Activated naive CD8-positive, alpha-beta T cell treated with anti-CD3 and anti-CD28 coated beads, Interleukin-2, amount 50 U/mL, for 16 hours (primary cell): ENCODE measurements around the gene MACROH2A2.
"Not testable (repeated sequence)": the region's sequence is repeated elsewhere in the genome, so short reads cannot be mapped to it uniquely, and the experiment has no call there.

Experiments used
- DNase-seq: peaks from one replicate; pipeline ENCODE4 v3.0.0-alpha.2; 2020; ENCODE audit warnings: low read depth, low spot score

MACROH2A2 gene

DNA sequence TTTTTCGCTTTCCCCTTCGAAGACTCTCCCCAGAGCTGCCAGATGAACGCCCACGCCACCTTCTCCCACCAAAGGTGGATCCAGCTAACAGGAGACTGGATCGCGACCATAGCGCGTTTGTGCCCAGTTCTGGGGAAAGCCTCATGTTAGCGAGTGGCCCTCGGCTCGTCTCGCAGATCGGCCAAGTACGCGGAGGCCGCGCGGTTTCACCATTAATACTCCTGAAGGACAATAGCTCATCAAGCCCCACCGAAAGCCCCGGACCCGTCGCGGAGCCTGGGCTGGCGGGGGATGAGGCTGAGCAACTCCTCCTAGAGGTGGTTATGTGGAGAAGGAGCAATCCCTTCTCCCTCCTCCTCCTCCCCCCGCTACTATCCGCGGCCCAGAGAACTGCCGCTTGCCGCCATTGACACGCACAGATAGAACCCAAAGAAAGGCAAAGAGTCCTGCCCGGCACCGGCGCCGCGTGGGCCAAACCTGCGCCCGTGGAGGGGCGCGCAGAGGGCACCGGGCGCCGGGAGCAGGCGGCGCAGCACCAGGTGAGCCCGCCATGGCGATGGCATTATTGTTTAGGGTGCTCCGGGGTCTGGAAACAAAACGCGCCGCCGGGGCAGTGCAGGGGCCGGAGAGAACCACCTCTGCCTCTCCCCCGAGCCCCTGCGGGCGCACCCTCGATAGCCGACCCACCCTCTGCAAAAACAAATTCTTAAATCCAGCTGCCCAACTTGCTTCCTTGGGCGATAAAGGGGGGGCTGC lies at the start of gene MACROH2A2:
TSS of gene MACROH2A2 (plus strand) at position 385 of the 756 bp plus-strand sequence. CDS start 22,813 bp downstream, outside the sequence.
- DNase-seq: no peak

DNA sequence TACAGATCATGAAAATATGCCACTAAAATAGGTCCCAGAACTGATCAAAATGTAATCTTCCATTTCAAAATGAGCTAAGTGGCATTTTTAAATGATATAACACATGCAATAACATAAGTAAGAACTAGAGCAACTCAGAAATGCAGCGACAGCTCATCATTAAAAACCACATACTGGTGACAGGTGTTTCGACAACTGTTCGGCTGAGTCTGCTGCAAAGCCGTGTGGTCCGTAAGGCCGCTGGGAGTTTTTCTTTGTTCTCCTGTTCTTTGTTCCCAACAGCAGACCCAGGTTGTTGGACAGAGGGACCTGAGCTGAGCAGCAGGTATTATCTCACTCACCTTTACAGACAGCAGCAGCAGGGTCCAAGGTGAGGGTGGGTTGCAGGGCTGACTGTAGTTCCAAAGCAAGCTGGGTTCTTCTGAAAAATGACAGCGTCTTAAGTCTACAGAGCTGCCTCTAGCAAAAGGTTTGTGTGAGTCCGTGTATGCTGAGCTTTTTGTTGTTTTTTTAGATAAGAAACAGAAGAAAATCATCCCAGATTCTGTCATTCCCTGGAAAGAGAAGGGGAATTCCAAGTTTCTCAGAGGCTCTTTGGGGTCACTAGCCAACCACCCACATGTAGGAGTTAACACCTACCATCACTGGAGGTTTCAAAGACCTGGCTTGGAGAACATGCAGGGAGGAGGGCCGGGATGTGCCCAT lies 45.4 kb upstream of the MACROH2A2 start:
- DNase-seq: no peak

DNA sequence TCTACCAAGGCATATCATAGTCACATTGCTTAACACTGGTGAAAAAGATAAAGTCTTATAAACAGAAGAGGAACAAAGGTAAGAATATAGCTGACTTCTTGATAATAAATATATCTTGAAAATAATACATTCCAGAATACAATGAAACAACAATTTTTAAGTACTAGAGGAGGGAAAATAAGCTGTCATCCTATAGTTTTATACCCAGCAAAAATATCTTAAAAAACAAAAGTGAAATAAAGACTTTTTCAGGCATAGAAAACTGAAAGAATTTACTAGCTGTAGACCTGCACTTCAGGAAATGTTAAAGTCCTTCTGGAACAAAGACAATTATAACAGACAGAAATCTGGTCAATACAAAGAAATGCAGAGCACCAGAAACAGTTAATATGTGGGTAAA lies 21.4 kb upstream of the MACROH2A2 start:
- no peak for DNase-seq

DNA sequence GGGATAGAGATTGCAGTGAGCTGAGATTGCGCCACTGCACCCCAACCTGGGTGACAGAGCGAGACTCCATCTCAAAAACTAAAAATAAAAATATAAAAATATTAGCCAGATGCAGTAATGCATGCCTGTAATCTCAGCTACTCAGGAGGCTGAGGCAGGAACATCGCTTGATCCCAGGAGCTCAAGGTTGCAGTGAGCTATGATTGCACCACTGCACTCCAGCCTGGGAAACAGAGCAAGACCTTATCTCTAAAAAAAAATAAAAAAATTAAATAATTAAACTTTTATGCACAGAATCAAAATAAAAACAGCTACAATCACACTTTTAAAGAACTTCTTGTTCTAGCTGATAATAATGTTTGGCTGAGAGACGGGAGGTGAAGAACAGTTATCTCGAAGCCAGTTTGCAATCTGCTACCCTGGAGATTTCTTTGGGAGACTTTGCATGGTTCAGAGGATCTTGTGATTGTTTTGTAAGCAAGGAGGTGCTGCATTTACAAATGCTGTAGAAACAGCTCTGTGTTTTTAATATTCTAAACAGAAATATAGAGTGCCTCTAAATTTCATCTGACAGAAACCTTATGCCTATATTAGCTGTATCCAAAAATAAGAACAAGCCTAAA lies 19.9 kb upstream of the MACROH2A2 start:
- no peak for DNase-seq

DNA sequence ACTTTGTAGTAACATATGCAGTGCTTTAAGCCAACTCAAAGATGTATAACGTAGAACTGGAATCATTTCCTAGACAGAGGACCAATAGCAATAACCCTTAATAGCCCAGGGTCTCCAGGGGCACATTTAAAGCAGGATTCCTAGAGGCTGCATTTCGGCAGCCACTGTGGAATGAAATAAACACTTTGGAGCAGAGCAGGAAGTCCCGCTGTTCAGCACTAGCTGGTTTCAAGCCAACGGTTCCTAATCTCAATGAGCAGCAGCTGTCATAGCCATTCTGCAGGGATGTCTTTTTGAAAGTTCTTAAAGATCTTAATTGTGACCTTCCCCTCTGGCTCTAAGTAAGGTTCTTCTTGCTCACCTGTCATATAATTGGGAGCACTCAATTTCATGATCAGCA lies 18.4 kb upstream of the MACROH2A2 start:
- no peak for DNase-seq

DNA sequence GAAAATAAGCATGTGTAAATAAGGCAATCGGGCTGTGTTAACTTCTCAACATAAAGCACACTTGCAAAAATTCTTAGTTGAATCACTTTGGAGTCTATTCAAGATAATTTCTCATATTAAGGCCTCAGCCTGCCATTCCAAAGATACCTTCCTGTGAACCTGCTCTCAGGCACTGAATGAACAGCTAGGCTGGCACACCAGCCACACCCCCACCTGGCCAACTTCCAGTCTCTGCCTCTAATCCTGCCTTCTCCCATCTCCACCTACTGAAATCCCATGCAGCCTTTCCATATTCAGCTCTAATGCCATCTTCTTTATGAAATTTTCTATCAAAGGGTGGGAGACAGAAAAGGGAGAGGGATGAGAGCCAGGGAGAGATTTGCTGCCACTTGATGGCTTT lies 17.1 kb upstream of the MACROH2A2 start:
- DNase-seq: no peak

DNA sequence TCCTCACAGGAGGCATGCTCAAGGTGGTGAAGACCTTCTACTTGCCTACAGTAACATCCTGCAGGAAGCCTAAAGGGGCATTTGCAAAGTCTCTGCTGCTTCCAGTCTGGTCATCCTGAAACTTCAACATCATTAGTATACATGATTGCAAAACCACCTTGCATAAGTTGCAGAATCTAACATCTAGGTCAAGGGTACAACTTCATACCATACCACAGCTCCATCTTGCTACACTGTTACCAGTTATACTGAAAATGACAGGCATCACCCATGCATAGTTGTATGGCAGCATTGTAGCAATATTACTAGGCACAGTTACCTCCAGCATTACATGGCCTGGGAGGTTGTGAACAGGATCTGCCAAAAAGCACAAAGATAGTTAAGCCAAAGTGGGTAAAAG lies 13.7 kb upstream of the MACROH2A2 start:
- no peak for DNase-seq

DNA sequence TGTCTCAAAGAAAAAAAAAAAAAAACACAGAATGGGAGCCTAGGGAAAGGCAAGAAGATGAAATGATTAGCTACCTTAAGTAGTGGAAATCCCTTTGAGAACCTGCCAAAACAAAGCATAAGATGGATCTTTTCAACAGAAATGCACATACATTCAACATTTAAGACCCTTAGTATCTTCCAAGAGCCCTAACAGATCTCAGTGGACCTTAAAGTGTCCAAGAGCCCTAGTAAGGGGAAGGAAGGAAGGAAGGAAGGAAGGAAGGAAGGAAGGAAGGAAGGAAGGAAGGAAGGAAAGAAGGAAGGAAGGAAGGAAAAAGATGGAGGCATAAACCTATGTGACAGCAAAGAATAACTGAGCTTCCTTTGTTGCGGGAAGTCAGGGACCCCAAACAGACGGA lies 11.6 kb upstream of the MACROH2A2 start:
- no peak for DNase-seq

DNA sequence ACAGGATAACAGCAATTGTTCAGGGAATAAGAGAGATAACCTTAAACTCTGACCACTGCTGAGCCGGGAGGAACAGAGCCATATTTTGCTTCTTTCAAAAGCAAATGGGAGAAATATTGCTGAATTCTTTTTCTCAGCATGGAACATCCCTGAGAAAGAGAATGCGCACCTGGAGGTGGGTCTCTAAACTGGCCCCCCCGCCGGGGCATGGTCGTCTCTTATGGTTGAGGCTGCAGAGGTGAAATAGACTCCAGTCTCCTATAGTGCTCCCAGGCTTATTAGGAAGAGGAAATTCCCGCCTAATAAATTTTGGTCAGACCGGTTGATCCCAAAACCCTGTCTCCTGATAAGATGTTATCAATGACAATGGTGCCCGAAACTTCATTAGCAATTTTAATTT lies 10.9 kb upstream of the MACROH2A2 start:
- DNase-seq: not testable (repeated sequence)

DNA sequence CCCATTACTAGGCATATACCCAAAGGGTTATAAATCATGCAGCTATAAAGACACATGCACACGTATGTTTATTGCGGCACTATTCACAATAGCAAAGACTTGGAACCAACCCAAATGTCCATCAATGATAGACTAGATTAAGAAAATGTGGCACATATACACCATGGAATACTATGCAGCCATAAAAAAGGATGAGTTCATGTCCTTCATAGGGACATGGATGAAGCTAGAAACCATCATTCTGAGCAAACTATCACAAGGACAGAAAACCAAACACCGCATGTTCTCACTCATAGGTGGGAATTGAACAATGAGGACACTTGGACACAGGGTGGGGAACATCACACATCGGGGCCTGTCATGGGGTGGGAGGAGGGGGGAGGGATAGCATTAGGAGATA lies 5.6 kb upstream of the MACROH2A2 start:
- DNase-seq: not testable (repeated sequence)

DNA sequence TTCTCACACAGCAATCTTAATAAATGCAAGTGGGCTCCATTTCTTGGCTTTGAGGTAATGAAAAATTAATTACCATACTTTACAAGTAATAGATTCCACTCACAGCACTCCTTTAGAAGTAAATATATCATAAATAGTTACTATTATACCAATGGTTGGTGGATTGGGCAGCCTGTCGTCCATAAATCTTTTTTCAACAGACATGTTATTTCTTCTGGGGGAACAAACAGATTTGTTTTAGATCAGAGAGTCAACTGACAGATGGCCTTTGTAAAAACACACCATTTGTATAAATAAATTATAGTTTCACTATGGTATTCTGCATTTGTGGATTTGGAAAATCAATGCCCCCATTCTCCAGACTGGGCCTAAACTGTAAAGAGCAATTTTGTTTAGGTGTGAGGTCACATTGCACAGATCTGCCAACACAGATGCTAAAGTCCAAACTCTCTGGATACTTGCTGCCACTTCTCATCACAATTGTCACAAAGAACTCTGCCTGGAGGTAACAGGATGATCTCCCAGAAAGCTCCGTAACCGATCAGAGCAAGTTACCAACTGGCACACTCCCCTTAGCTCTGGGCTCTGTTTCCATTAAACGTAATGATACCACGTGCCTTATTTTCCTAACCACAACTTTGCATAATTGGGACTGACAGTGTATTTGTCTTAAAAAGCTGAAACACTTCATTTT lies 4.5 kb upstream of the MACROH2A2 start:
- DNase-seq: no peak

DNA sequence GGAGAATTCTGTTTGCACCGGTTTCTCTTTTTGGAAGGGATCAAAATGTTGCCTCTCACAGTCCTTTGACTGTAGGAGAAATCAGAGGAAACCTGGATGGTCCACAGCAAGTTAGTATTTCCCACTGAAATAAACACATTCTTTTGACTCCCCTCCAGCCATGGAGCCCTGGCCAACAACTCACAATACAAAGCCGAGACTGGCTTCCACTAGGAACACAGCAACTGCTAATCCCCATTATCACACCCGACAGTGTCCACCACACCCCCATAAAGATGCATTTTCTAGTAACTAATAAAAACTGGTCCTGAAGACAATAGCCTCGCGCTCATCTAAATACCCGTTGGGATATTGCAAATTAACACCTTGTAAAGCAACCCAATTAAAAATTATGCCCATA lies 798 bp upstream of the MACROH2A2 start:
- DNase-seq: no peak

DNA sequence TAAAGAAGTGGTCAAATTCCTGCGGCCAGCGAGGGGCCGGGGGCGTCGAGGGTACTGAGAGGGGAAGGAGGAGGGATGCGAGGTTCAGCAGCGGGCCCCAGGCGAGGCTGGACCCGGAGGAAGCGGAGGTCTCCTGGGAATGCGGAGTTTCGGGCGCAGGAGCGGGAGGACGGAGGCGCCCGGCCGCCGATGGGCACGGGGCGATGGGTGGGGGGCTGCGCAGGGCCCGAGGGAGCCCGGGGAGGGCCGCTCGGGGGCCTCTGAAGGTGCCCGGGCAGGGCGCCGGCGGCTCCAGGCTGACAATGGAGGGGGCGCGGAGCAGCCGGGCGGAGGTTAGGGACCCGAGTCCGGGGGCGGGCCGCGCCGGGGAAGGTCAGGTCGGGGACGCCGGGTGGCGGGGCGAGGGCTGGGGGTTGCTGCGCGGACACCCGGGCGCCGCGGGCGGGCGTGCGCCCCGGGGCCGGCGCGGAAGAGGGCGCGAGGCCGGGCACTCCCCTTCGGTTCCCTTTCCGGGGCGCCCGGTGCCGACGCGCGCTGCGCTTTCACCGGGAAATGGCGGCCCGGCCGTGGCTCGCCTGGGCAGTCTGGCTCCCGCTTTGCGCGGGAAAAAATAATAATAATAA lies 683 bp downstream of the MACROH2A2 start:
- DNase-seq: no peak

DNA sequence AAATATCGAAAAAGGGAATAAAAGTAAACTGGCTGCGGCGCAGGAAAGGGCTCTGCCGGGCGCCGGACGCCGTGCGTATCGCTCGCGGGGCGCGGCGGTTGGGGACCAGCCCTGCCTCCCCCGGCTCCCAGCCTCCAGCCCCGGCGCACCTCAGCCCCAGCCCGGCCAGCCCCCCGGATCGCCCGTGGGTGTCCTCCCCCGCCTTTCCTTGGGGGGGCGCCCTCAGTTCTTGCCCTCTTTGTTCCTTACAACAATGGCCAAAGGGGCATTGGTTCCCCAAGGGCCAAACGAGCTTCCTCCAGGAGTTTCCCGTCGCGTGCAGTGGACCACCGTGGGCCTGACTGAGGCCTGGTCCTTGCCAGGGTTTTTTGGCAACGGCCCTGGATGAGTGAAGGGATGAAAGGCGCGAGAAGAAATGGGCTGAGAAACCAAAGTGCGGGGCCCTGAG lies 1.2 kb downstream of the MACROH2A2 start:
- DNase-seq: no peak

DNA sequence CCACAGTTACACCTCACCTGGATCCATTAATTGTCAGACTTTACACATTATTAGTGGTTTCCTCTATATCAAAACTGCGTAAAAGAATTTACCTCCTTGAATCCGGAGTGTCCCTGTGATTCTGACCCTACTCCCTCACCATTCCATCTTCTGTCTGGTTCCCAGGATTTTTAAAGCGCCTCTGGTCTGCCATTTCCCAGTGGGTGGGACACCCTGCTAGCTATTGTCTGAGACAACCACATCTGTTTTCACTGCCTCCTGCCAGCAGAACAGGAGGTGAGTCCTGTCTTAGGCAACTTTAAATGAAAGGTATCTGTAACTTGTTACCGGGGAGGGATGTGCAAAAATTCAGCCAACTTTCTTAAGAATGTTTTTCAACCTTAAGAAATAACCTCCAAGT lies 2.3 kb downstream of the MACROH2A2 start:
- DNase-seq: no peak

DNA sequence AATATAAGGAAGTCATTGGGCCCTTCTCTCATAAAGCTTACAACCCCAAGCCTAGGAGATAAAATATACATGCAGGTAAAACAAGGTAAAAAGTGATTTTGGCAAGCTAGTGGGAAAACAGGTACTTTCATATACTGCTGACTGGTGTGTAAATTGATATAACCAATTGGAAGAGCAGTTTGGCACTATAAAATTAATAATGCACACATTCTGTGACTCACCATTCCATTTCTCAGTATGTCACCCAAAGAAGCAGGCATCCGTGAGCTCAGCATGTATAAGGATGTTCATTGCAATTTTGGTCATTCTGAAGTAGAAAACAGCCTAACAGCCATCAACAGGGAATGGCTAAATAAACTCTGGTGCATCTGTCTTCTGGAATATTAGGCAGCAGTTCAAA lies 2.9 kb downstream of the MACROH2A2 start:
- DNase-seq: no peak

DNA sequence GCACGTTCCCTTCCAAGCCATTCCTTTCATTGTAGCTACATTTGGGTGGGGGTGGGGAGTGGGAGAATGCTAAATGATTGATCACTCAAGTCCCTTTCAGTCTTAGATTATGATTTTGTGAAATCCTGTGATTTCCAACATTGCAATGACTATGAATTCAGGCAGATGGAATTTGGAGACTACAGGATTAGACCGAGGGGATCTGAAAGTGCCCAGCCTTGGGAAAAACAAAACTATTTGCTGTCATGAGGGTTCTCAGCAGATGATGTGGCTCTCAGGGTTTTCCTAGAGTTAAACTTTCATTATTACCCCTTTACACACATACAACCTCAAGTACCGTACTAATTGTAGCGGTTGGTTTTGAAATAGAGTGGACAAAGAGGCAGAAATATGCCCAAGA lies 4.7 kb downstream of the MACROH2A2 start:
- no peak for DNase-seq

DNA sequence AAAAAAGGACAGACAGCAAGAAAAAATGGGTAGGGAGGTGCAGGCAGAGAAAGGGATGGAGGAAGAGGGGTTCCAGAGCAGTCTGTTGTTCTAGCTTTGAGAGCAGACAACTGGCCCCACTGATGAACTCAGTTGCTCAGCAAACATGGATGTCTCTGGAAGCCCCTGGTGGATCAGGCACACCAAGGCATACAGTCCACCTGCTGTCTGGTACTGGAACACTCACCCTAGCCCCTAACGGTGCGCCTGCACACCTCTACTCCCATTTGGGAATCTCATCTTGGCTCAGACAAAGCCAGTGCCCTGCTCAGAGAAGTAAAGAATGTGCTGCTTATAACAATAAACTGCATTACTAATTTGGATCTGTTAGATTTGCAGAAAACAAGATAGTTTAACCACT lies 7.7 kb downstream of the MACROH2A2 start:
- no peak for DNase-seq

DNA sequence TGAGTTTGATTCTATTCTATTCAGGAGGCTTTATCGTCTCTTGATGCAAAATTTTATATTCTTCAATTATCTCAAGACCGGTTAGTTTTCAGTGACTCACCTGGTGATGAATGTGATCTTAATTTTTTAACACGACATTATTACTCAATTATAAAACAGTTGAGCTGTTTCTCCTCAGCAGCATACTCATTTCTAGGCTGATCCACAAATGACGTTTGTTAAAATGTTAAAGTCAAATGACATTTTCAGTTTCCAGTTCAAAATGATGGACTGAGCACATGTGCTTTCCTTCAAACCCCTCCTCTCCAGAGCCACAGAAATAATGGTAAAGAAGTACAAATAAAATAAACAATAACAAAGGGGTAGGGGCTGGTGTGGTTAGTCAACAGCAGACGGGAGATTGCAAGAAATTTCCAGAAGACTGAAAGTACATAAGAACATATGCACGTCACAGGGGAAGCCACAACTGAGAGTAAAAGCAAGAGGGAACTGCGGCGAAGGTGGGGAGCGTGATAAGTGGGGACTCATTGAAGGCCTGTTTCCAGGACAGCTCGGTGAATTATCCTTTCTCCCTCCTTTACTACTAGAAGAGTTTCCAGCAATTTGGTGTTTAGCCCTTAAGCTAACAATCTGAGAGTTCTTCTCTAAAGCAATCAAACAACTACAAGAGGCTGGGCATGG lies 10.9 kb downstream of the MACROH2A2 start:
- DNase-seq: no peak

DNA sequence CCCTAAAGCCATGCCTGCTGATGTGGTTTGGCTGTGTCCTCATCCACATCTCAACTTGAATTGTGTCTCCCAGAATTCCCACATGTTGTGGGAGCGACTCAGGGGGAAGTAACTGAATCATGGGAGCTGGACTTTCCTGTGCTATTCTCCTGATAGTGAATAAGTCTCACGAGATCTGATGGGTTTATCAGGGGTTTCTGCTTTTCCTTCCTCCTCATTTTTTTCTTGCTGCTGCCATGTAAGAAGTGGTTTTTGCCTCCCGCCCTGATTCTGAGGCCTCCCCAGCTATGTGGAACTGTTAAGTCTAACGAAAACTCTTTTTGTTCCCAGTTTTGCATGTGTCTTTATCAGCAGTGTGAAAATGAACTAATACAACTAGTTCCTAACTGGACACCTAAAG lies 11.8 kb downstream of the MACROH2A2 start:
- DNase-seq: no peak

DNA sequence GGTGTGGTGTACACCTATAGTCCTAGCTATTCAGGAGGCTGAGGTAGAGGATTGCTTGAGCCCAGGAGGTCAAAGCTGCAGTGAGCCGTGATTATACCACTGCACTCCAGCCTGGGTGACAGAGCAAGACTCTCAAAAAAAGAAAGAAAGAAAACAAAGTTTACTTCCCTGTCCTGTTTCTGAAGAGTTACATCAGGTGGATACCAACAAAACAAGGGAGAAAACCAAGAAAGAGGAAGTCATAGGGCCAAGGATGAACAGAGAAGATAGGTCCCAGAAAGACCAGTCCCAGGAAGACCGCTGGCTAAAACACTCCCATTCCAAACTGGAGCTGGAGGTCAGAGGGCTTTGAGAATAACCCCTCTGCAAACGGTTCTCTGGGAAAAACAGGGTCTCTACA lies 13.5 kb downstream of the MACROH2A2 start:
- DNase-seq: no peak
